HepG2 (cell line): Measurements from ENCODE around the gene PRMT7. TPM values are rescaled to one million over a fixed set of nuclear protein-coding genes. Genes with fewer than 3 reads are reported as not detected.

Experiments
- ATAC-seq: fragments of 200-7000 bp; cut with Tn5 transposase; 3 replicates; pipeline ENCODE4 v1.9.1; 2020; ENCODE audit warnings: mild to moderate bottlenecking, moderate library complexity
- BruUV-seq: library from RNA; stranded (reverse); fragments of 400-500 nt; replicated peaks from 2 replicates; lab custom pipeline; 2021; lab: Mats Ljungman, UMichigan
- CTCF ChIA-PET: fragments of 300-600 bp; formaldehyde crosslinking; extraction: SDS; loops from one replicate; lab custom pipeline; 2021; ENCODE audit warnings: low total read pairs, inconsistent platforms, low intra/inter-chr PET ratio; lab: Yijun Ruan, JAX
- POLR2A ChIA-PET: fragments of 350-600 bp; sonication (Branson Sonifier 250); formaldehyde crosslinking; loops from one replicate; lab custom pipeline; 2020; ENCODE audit warnings: antibody characterized with exemption, inconsistent platforms; lab: Yijun Ruan, JAX
- DNase-seq: peaks from one replicate; pipeline ENCODE4 v3.0.0-alpha.2; 2015; ENCODE audit warnings: low spot score
- FAIRE-seq: peaks from 3 replicates; lab custom pipeline; 2011; peaks lifted over from hg19 to GRCh38; lab: Jason Lieb, UNC
- H2AFZ ChIP-seq: one replicate; pipeline ENCODE4 v1.6.1; 2011; ENCODE audit warnings: low read length, inconsistent platforms
- H3K27ac ChIP-seq: fragments of 300-600 bp; 3 replicates; pipeline ENCODE4 v1.8.0; 2011; ENCODE audit warnings: mixed run types, mild to moderate bottlenecking, mixed read lengths, low read length, inconsistent platforms; ENCODE audit not compliant: insufficient read depth; ENCODE audit errors: extremely low read length
- H3K27me3 ChIP-seq, 2 experiments: fragments of 200-600 bp in 1 of 2; 2 replicates in 1 of 2; 3 replicates in 1 of 2; pipeline versions ENCODE4 v1.6.0 to v1.8.0; 2011; ENCODE audit warnings: low read length in 2 of 2, mild to moderate bottlenecking in 2 of 2, moderate library complexity in 2 of 2, inconsistent platforms in 1 of 2; ENCODE audit not compliant: insufficient read depth in 2 of 2, control insufficient read depth in 1 of 2
- H3K36me3 ChIP-seq, 2 experiments: fragments of 200-600 bp in 1 of 2; replicated peaks in 1 of 2; 2 replicates in 1 of 2; 3 replicates in 1 of 2; pipeline versions ENCODE4 v1.5.1 to v1.8.0; 2011; ENCODE audit warnings: low read length in 2 of 2, inconsistent platforms in 1 of 2; ENCODE audit not compliant: insufficient read depth in 2 of 2, control insufficient read depth in 1 of 2
- H3K4me1 ChIP-seq: 2 replicates; pipeline ENCODE4 v1.5.1; 2012; ENCODE audit warnings: low read length, inconsistent platforms; ENCODE audit not compliant: insufficient read depth
- H3K4me2 ChIP-seq: 2 replicates; pipeline ENCODE4 v1.6.0; 2011; ENCODE audit warnings: low read depth, low read length, inconsistent platforms
- H3K4me3 ChIP-seq, 3 experiments: fragments of 200-600 bp in 1 of 3; sonication (generic), shearing (Covaris generic) in 1 of 3; replicated peaks in 1 of 3; 2 replicates each; pipeline ENCODE4 v1.5.1; 2011 to 2016; ENCODE audit warnings: low read length in 3 of 3, inconsistent platforms in 2 of 3, low read depth in 2 of 3, mild to moderate bottlenecking in 2 of 3, control low read depth in 1 of 3, mixed read lengths in 1 of 3; ENCODE audit not compliant: insufficient read depth in 1 of 3
- H3K79me2 ChIP-seq: one replicate; pipeline ENCODE4 v1.6.1; 2011; ENCODE audit warnings: low read length, inconsistent platforms; ENCODE audit not compliant: insufficient read depth
- H3K9ac ChIP-seq: 2 replicates; pipeline ENCODE4 v1.6.0; 2011; ENCODE audit warnings: mild to moderate bottlenecking, low read depth, low read length, inconsistent platforms; ENCODE audit not compliant: insufficient read depth
- H3K9me3 ChIP-seq: 2 replicates; pipeline ENCODE4 v1.5.1; 2012; ENCODE audit warnings: mild to moderate bottlenecking, low read length
- H4K20me1 ChIP-seq: 2 replicates; pipeline ENCODE4 v1.6.0; 2011; ENCODE audit warnings: inconsistent platforms, mild to moderate bottlenecking, low read length, moderate library complexity; ENCODE audit not compliant: insufficient read depth
- MAFK ChIP-seq, 2 experiments: IDR thresholded peaks in 1 of 2; conservative IDR thresholded peaks in 1 of 2; 2 replicates each; pipeline ENCODE4 v1.6.1; 2011; ENCODE audit warnings: improper control_type of control experiment in 2 of 2, low read length in 2 of 2
- RBAK ChIP-seq: sonication (generic); formaldehyde crosslinking; IDR thresholded peaks from 2 replicates; pipeline ENCODE4 v1.5.1; 2020; ENCODE audit warnings: mild to moderate bottlenecking, missing genetic modification reagents
- SUZ12 ChIP-seq: fragments of 150-350 bp; IDR thresholded peaks from 2 replicates; pipeline ENCODE4 v1.6.1; 2014; ENCODE audit warnings: low read depth, low read length
- ZNF335 ChIP-seq: sonication (generic); formaldehyde crosslinking; IDR thresholded peaks from 2 replicates; pipeline ENCODE4 v1.4.0; 2020; ENCODE audit warnings: missing genetic modification reagents
- ZNF484 ChIP-seq: sonication (generic); formaldehyde crosslinking; IDR thresholded peaks from 2 replicates; pipeline ENCODE4 v1.5.1; 2020; ENCODE audit warnings: mild to moderate bottlenecking, low read depth, missing genetic modification reagents, borderline replicate concordance
- ZNF720 ChIP-seq: sonication (generic); formaldehyde crosslinking; IDR thresholded peaks from 2 replicates; pipeline ENCODE4 v1.4.0; 2020; ENCODE audit warnings: missing genetic modification reagents
- ZSCAN9 ChIP-seq: IDR thresholded peaks from 2 replicates; pipeline ENCODE4 v1.6.1; 2016; ENCODE audit warnings: borderline replicate concordance
- WGBS: methylation state at CpG from one replicate; pipeline ENCODE4 v1.1.6; 2017; ENCODE audit warnings: low lambda C conversion rate; 5-methylcytosine and 5-hydroxymethylcytosine counted together
- in situ Hi-C: cut with HindIII; loops from 2 replicates; pipeline ENCODE4 v1.10.0; 2017; ENCODE audit warnings: low pct_unique_long_range_greater_than_20kb; ENCODE audit not compliant: extremely low pct_ligation_motif_present
- intact Hi-C: fragments of 100-400 bp; cut with micrococcal nuclease; formaldehyde crosslinking; loops from one replicate; pipeline ENCODE4 v1.10.0; 2022; ENCODE audit not compliant: unreplicated experiment
- polyA plus RNA-seq, 8 experiments: library from polyadenylated mRNA; depleted of rRNA in 3 of 8; stranded (reverse) in 7 of 8; unstranded in 1 of 8; fragments of >200 nt; fragmentation: Illumina TruSeq in 4 of 8; extraction: Trizol in 4 of 8; gene quantifications; 2 replicates each; pipeline versions ENCODE4 v1.2.1 to v1.2.3, GENCODE V29; 2011 to 2016; ENCODE audit warnings: low read depth in 4 of 8, missing spikeins in 1 of 8, mixed read lengths in 1 of 8; ENCODE audit not compliant: insufficient read depth in 1 of 8
- total RNA-seq, 5 experiments: library from RNA; depleted of rRNA; stranded (reverse); fragments of >200 nt; fragmentation: Illumina TruSeq; extraction: Trizol; gene quantifications; 2 replicates each; pipeline ENCODE4 v1.2.3, GENCODE V29; 2016; ENCODE audit warnings: low read depth in 1 of 5
- TF ChIP-seq, protein P1 (sequence below): sonication (generic); formaldehyde crosslinking; IDR thresholded peaks from 2 replicates; pipeline ENCODE4 v1.5.1; 2020; ENCODE audit warnings: mild to moderate bottlenecking, missing genetic modification reagents, borderline replicate concordance
- TF ChIP-seq, protein P2 (sequence below): sonication (generic); formaldehyde crosslinking; IDR thresholded peaks from 2 replicates; pipeline ENCODE4 v1.8.1; 2023; ENCODE audit warnings: mild to moderate bottlenecking, missing genetic modification reagents, borderline replicate concordance

The PRMT7 gene
- total and polyA plus RNA-seq, 2 of the 13 experiments (the other 11 are each of a cell fraction or from before 2014, with no cell fraction given), result 47.5 to 55.0 TPM

DNA sequence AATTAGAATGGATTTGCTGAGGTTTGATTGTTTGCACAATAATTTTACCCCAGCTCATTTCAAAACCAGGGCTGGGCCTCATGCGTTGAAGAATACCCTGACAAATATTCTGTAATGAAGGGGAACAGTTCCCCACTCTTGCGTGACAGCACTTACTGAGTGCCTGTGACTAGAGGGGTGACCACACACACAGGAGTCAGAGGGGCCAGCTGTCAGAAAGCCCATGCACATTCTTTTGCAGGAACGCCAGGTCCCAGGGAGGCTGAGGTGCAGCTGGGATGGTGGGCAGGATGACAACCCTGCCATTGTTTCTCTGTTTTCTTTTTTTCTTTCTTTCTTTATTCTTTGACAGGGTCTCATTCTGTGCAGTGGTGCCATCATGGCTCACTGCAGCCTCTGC lies 92.9 kb downstream of the PRMT7 start (continued):
- TF ChIP-seq, protein P1, sequence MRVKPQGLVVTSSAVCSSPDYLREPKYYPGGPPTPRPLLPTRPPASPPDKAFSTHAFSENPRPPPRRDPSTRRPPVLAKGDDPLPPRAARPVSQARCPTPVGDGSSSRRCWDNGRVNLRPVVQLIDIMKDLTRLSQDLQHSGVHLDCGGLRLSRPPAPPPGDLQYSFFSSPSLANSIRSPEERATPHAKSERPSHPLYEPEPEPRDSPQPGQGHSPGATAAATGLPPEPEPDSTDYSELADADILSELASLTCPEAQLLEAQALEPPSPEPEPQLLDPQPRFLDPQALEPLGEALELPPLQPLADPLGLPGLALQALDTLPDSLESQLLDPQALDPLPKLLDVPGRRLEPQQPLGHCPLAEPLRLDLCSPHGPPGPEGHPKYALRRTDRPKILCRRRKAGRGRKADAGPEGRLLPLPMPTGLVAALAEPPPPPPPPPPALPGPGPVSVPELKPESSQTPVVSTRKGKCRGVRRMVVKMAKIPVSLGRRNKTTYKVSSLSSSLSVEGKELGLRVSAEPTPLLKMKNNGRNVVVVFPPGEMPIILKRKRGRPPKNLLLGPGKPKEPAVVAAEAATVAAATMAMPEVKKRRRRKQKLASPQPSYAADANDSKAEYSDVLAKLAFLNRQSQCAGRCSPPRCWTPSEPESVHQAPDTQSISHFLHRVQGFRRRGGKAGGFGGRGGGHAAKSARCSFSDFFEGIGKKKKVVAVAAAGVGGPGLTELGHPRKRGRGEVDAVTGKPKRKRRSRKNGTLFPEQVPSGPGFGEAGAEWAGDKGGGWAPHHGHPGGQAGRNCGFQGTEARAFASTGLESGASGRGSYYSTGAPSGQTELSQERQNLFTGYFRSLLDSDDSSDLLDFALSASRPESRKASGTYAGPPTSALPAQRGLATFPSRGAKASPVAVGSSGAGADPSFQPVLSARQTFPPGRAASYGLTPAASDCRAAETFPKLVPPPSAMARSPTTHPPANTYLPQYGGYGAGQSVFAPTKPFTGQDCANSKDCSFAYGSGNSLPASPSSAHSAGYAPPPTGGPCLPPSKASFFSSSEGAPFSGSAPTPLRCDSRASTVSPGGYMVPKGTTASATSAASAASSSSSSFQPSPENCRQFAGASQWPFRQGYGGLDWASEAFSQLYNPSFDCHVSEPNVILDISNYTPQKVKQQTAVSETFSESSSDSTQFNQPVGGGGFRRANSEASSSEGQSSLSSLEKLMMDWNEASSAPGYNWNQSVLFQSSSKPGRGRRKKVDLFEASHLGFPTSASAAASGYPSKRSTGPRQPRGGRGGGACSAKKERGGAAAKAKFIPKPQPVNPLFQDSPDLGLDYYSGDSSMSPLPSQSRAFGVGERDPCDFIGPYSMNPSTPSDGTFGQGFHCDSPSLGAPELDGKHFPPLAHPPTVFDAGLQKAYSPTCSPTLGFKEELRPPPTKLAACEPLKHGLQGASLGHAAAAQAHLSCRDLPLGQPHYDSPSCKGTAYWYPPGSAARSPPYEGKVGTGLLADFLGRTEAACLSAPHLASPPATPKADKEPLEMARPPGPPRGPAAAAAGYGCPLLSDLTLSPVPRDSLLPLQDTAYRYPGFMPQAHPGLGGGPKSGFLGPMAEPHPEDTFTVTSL (CRISPR knock-in tag), result no peak
- TF ChIP-seq ZNF720 (CRISPR knock-in tag) (no peak), SUZ12 (no peak), ZSCAN9 (no peak)
- TF ChIP-seq, protein P2, sequence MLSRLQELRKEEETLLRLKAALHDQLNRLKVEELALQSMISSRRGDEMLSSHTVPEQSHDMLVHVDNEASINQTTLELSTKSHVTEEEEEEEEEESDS (CRISPR knock-in tag), result no peak

- no peak overlapping the region for H3K27ac ChIP-seq
- no peaks in the 10 kb centered on the region for H3K79me2 ChIP-seq
- no peak for TF ChIP-seq MAFK (conservative IDR thresholded peaks at IDR 0.05 in 1 of 2, IDR thresholded peaks at IDR 0.05 in 1 of 2; ENCODE audit: low read length in 2 of 2)
- no peak for TF ChIP-seq ZNF484 (CRISPR knock-in tag)
- TF ChIP-seq ZNF335 (CRISPR knock-in tag), result no peak
- no peak for TF ChIP-seq RBAK (CRISPR knock-in tag)
- TF ChIP-seq, all 625 proteins: peak for 0
- intact Hi-C loops, result no loop called here
- DNase-seq (no peak), ATAC-seq (no peak), FAIRE-seq (no peak)
- Histone ChIP-seq H3K9me3 (no peaks in the 10 kb centered on the region), H4K20me1 (no peaks in the 10 kb centered on the region; the same call in 1 of the 2 replicates), H3K4me2 (no peak overlapping the region), H3K9ac (no peak overlapping the region), H3K4me3 (no peak overlapping the region), H2AFZ (no peak overlapping the region), H3K36me3 (no peaks in the 10 kb centered on the region), H3K4me1 (no peaks in the 10 kb centered on the region; the same call in 1 of the 2 replicates), H3K27me3 (peaks cover 0 to 23% of the 10 kb centered on the region in 2 experiments; a peak in 2 of 5 replicates)
- WGBS, result 54% methylated on average over 8 of the region's 8 CpGs
- no TSS peak for BruUV-seq
- in situ Hi-C loops, result no loop called here
- POLR2A ChIA-PET, result no interaction called here
- CTCF ChIA-PET, result no interaction called here
Measured at GRCh38 chr16:68404736-68405345, 94.0 kb downstream of the PRMT7 start.
